Fibroblast of lung (primary cell): Measurements from ENCODE around the gene FHIT.

Source experiments
- EZH2 ChIP-seq: IDR thresholded peaks from 2 replicates; pipeline ENCODE4 v1.5.1; 2012; ENCODE audit warnings: low read length, control low read depth, mild to moderate bottlenecking; ENCODE audit errors: missing control alignments
- TF ChIP-seq, protein P1 (sequence below), 2 donors: IDR thresholded peaks in 1 of 2; conservative IDR thresholded peaks in 1 of 2; 1 replicate in 1 of 2; 2 replicates in 1 of 2; pipeline ENCODE4 v1.5.1; 2011 to 2012; ENCODE audit warnings: low read length in 2 of 2, control low read depth in 1 of 2, inconsistent platforms in 1 of 2, low read depth in 1 of 2, mild to moderate bottlenecking in 1 of 2

GRCh38 chr3:60096403-60096802 is 1154.8 kb downstream of the FHIT start:
- TF ChIP-seq EZH2, result no peak
- TF ChIP-seq, protein P1, sequence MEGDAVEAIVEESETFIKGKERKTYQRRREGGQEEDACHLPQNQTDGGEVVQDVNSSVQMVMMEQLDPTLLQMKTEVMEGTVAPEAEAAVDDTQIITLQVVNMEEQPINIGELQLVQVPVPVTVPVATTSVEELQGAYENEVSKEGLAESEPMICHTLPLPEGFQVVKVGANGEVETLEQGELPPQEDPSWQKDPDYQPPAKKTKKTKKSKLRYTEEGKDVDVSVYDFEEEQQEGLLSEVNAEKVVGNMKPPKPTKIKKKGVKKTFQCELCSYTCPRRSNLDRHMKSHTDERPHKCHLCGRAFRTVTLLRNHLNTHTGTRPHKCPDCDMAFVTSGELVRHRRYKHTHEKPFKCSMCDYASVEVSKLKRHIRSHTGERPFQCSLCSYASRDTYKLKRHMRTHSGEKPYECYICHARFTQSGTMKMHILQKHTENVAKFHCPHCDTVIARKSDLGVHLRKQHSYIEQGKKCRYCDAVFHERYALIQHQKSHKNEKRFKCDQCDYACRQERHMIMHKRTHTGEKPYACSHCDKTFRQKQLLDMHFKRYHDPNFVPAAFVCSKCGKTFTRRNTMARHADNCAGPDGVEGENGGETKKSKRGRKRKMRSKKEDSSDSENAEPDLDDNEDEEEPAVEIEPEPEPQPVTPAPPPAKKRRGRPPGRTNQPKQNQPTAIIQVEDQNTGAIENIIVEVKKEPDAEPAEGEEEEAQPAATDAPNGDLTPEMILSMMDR (conservative IDR thresholded peaks at IDR 0.05 in 1 of 2, IDR thresholded peaks at IDR 0.05 in 1 of 2; ENCODE audit: low read depth in 1 of 2, low read length in 2 of 2), result no peak
